Measurements from ENCODE around the gene ADPRM. TPM values are rescaled to one million over a fixed set of nuclear protein-coding genes. Genes with fewer than 3 reads are reported as not detected.

ADPRM gene
- polyA plus RNA-seq, 1 donor (not counting 4 experiments of a cell fraction or from before 2014, with no cell fraction given): 15.0 TPM

- Histone ChIP-seq H3K9me1 (ENCODE audit: control insufficient read depth, extremely low read depth, insufficient read depth, low read length) (no peaks in the 10 kb centered on the region), H3K9ac (ENCODE audit: control insufficient read depth, extremely low read depth, insufficient read depth, low read length) (no peak overlapping the region), H3K27ac (ENCODE audit: control insufficient read depth, insufficient read depth, low read length) (no peak overlapping the region), H2AFZ (ENCODE audit: control insufficient read depth, low read length) (no peak overlapping the region), H4K20me1 (ENCODE audit: control insufficient read depth, extremely low read depth, insufficient read depth, low read length) (no peaks in the 10 kb centered on the region), H3K4me3 (ENCODE audit: control insufficient read depth in 2 of 3, extremely low read depth in 1 of 3, insufficient read depth in 2 of 3, low read depth in 1 of 3, low read length in 3 of 3) (no peak overlapping the region), H3K36me3 (ENCODE audit: control insufficient read depth in 2 of 2, extremely low read depth in 1 of 2, insufficient read depth in 2 of 2, low read length in 2 of 2) (peaks cover 0 to 11% of the 10 kb centered on the region in 2 experiments), H3K27me3 (ENCODE audit: control insufficient read depth, extremely low read depth, insufficient read depth, low read length) (no peaks in the 10 kb centered on the region), H3K4me2 (ENCODE audit: control insufficient read depth, extremely low read depth, insufficient read depth, low read depth, low read length) (no peak overlapping the region), H3K79me2 (ENCODE audit: control insufficient read depth, insufficient read depth, low read length) (no peaks in the 10 kb centered on the region), H3K4me1 (ENCODE audit: control insufficient read depth, extremely low read depth, insufficient read depth, low read length) (no peaks in the 10 kb centered on the region), H3K9me3 (ENCODE audit: control insufficient read depth, low read depth, low read length) (no peaks in the 10 kb centered on the region)
- TF ChIP-seq EZH2 (IDR thresholded peaks at IDR 0.05; ENCODE audit: low read length): no peak
- TF ChIP-seq, protein P1, sequence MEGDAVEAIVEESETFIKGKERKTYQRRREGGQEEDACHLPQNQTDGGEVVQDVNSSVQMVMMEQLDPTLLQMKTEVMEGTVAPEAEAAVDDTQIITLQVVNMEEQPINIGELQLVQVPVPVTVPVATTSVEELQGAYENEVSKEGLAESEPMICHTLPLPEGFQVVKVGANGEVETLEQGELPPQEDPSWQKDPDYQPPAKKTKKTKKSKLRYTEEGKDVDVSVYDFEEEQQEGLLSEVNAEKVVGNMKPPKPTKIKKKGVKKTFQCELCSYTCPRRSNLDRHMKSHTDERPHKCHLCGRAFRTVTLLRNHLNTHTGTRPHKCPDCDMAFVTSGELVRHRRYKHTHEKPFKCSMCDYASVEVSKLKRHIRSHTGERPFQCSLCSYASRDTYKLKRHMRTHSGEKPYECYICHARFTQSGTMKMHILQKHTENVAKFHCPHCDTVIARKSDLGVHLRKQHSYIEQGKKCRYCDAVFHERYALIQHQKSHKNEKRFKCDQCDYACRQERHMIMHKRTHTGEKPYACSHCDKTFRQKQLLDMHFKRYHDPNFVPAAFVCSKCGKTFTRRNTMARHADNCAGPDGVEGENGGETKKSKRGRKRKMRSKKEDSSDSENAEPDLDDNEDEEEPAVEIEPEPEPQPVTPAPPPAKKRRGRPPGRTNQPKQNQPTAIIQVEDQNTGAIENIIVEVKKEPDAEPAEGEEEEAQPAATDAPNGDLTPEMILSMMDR (optimal IDR thresholded peaks at IDR 0.05 in 1 of 3, IDR thresholded peaks at IDR 0.05 in 1 of 3, conservative IDR thresholded peaks at IDR 0.05 in 1 of 3; ENCODE audit: extremely low read depth in 1 of 3, insufficient read depth in 2 of 3, low read length in 3 of 3): no peak
- DNase-seq (ENCODE audit: low read depth, low spot score) (no peak), FAIRE-seq (no peak)
- dilution Hi-C loops (cut with MboI; ENCODE audit: extremely low pct_ligation_motif_present, low sequenced_read_pairs): no loop called here
Measured at GRCh38 chr17:10716218-10716617, 18.8 kb downstream of the ADPRM start.

DNA sequence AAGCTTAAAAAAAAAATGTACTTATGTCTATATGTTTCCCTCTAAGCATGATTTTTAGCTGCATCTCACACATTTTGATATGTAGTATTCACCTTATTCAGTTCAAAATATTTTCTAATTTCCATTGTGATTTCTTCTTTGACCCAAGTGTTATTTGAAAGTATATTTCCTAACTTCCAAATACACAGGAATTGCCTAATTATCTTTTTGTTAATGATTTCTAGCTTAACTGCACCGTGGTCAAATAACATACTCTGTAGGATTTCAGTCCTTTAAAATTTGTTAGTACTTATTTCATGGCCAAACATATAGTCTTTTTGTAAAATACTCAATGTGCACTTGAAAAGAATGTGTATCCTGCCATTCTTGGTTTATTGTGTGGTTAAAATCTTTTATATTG lies 21.2 kb downstream of the ADPRM start:
- H2AFZ ChIP-seq (ENCODE audit: control insufficient read depth, low read length): no peak overlapping the region
- FAIRE-seq: no peak
- no peaks in the 10 kb centered on the region for H3K36me3 ChIP-seq (ENCODE audit: control insufficient read depth in 2 of 2, extremely low read depth in 1 of 2, insufficient read depth in 2 of 2, low read length in 2 of 2)
- no peak overlapping the region for H3K4me2 ChIP-seq (ENCODE audit: control insufficient read depth, extremely low read depth, insufficient read depth, low read depth, low read length)
- H3K9ac ChIP-seq (ENCODE audit: control insufficient read depth, extremely low read depth, insufficient read depth, low read length): no peak overlapping the region
- H3K27ac ChIP-seq (ENCODE audit: control insufficient read depth, insufficient read depth, low read length): no peak overlapping the region
- no peak for DNase-seq (ENCODE audit: low read depth, low spot score)
- H3K4me3 ChIP-seq (ENCODE audit: control insufficient read depth in 2 of 3, extremely low read depth in 1 of 3, insufficient read depth in 2 of 3, low read depth in 1 of 3, low read length in 3 of 3): no peak overlapping the region
- H3K79me2 ChIP-seq (ENCODE audit: control insufficient read depth, insufficient read depth, low read length): no peaks in the 10 kb centered on the region
- no peaks in the 10 kb centered on the region for H4K20me1 ChIP-seq (ENCODE audit: control insufficient read depth, extremely low read depth, insufficient read depth, low read length)
- no peaks in the 10 kb centered on the region for H3K27me3 ChIP-seq (ENCODE audit: control insufficient read depth, extremely low read depth, insufficient read depth, low read length)
- no peaks in the 10 kb centered on the region for H3K4me1 ChIP-seq (ENCODE audit: control insufficient read depth, extremely low read depth, insufficient read depth, low read length)
- no peak for TF ChIP-seq EZH2 (IDR thresholded peaks at IDR 0.05; ENCODE audit: low read length)
- TF ChIP-seq, protein P1 (optimal IDR thresholded peaks at IDR 0.05 in 1 of 3, IDR thresholded peaks at IDR 0.05 in 1 of 3, conservative IDR thresholded peaks at IDR 0.05 in 1 of 3; ENCODE audit: extremely low read depth in 1 of 3, insufficient read depth in 2 of 3, low read length in 3 of 3): no peak
- H3K9me3 ChIP-seq (ENCODE audit: control insufficient read depth, low read depth, low read length): no peaks in the 10 kb centered on the region
- dilution Hi-C loops (cut with MboI; ENCODE audit: extremely low pct_ligation_motif_present, low sequenced_read_pairs): no loop called here
- H3K9me1 ChIP-seq (ENCODE audit: control insufficient read depth, extremely low read depth, insufficient read depth, low read length): no peaks in the 10 kb centered on the region
